ENCODE data around the gene SOX4. TPM values are rescaled to one million over a fixed set of nuclear protein-coding genes. Genes with fewer than 3 reads are reported as not detected.

SOX4 gene
- total RNA-seq, 6 experiments from 2014 or later, result 0.81 to 22.5 (median 2.4) TPM

GRCh38 chr6:21594416-21595281, 1.1 kb downstream of the SOX4 start:
- intact Hi-C loops (cut with DNase I), result no loop called here
- Histone ChIP-seq H3K4me1 (peaks cover 0 to 6% (median 0%) of the 10 kb centered on the region in 4 donors), H3K4me3 (peak overlapping the region; percentile 55 to 66 (median 60)), H3K36me3 (no peaks in the 10 kb centered on the region), H3K27ac (peak overlapping the region; percentile 59 to 90 (median 61)), H3K27me3 (no peaks in the 10 kb centered on the region), H3K9me3 (no peaks in the 10 kb centered on the region)
- ATAC-seq, result peak; percentile 39 to 62 (median 60)
- peak; percentile 42 for TF ChIP-seq POLR2A (IDR thresholded peaks at IDR 0.05)
- no peak for TF ChIP-seq CTCF (IDR thresholded peaks at IDR 0.05)
- peak; percentile 61 to 74 (median 66) for DNase-seq
- WGBS (ENCODE audit: insufficient coverage, low coverage, low lambda C conversion rate, missing lambda C conversion rate), result 0% methylated on average over 12 of the region's 112 CpGs

GRCh38 chr6:21595285-21596144, 2.0 kb downstream of the SOX4 start:
- peaks cover 0 to 6% (median 0%) of the 10 kb centered on the region in 4 donors for H3K4me1 ChIP-seq
- intact Hi-C loops (cut with DNase I), result no loop called here
- no peaks in the 10 kb centered on the region for H3K9me3 ChIP-seq
- DNase-seq, result peak in 2 of 3 donors; percentile 56 to 65
- 1% methylated on average over 50 of the region's 108 CpGs for WGBS (ENCODE audit: insufficient coverage, low coverage, low lambda C conversion rate, missing lambda C conversion rate)
- no peaks in the 10 kb centered on the region for H3K36me3 ChIP-seq
- H3K27ac ChIP-seq, result peak overlapping the region; percentile 59 to 90 (median 61)
- no peak for ATAC-seq
- H3K4me3 ChIP-seq, result peak overlapping the region; percentile 55 to 66 (median 60)
- H3K27me3 ChIP-seq, result no peaks in the 10 kb centered on the region
- TF ChIP-seq CTCF (IDR thresholded peaks at IDR 0.05), result peak in 1 of 4 donors; percentile 10
- TF ChIP-seq POLR2A (IDR thresholded peaks at IDR 0.05), result no peak

- H3K4me1 ChIP-seq, result peaks cover 0 to 6% (median 0%) of the 10 kb centered on the region in 4 donors
- TF ChIP-seq POLR2A (IDR thresholded peaks at IDR 0.05) (no peak), CTCF (IDR thresholded peaks at IDR 0.05) (no peak)
- H3K9me3 ChIP-seq, result no peaks in the 10 kb centered on the region
- no peaks in the 10 kb centered on the region for H3K27me3 ChIP-seq
- H3K36me3 ChIP-seq, result no peaks in the 10 kb centered on the region
- 1% methylated on average over 33 of the region's 43 CpGs for WGBS (ENCODE audit: insufficient coverage, low coverage, low lambda C conversion rate, missing lambda C conversion rate)
- H3K4me3 ChIP-seq, result peak overlapping the region; percentile 55 to 66 (median 60)
- ATAC-seq, result peak; percentile 4 to 33 (median 20)
- intact Hi-C loops (cut with DNase I), result no loop called here
- H3K27ac ChIP-seq, result peak overlapping the region; percentile 59 to 90 (median 61)
- peak in 2 of 3 donors; percentile 65 to 66 for DNase-seq
Observed at GRCh38 chr6:21596145-21596948, 2.8 kb downstream of the SOX4 start.

Measured in right lobe of liver (tissue), 6 donors.